A549 treated with GW870086 at 1 μM for 4 hours (cell line): ENCODE results near the gene SMAD3. TPM values are rescaled to one million over a fixed set of nuclear protein-coding genes. Genes with fewer than 3 reads are reported as not detected.

ENCODE experiments used
- total RNA-seq: library from RNA; stranded (reverse); fragments of 200-300 nt; extraction: Qiagen RNA extraction; gene quantifications from 5 replicates; pipeline ENCODE4 v1.2.3, GENCODE V29; 2022; ENCODE audit warnings: low read depth

Gene SMAD3
- 105 to 156 TPM (median 145 TPM) in 5 replicates for total RNA-seq

GRCh38 chr15:67065531-67066005, at the start of gene SMAD3:
SMAD3 (plus strand) TSS chr15:67065602; CDS start chr15:67066155, 553 bp downstream.

Other genes with a start within 250 kb of the SMAD3 start
- gene AAGAB, start 189.1 kb downstream of the SMAD3 start, total RNA-seq: 61.5 to 70.1 TPM (median 66.5 TPM) in 5 replicates
- 1.1 to 2.3 TPM (median 1.3 TPM) in 5 replicates for gene IQCH, start 189.2 kb downstream of the SMAD3 start, total RNA-seq